Measurements from ENCODE around the gene TRIB2. TPM values are rescaled to one million over a fixed set of nuclear protein-coding genes. Genes with fewer than 3 reads are reported as not detected.

Gene TRIB2
- total RNA-seq, 4 donors from 2014 or later = 29.7 to 61.3 (median 40.6) TPM

- Histone ChIP-seq H3K27ac (no peak overlapping the region), H3K27me3 (no peaks in the 10 kb centered on the region), H3K4me3 (no peak overlapping the region), H3K4me1 (peaks cover 11% of the 10 kb centered on the region), H3K36me3 (no peaks in the 10 kb centered on the region), H3K9me3 (no peaks in the 10 kb centered on the region)
- no peak for TF ChIP-seq EP300 (IDR thresholded peaks at IDR 0.05)
- TF ChIP-seq POLR2AphosphoS5 (IDR thresholded peaks at IDR 0.05) = no peak
- TF ChIP-seq CTCF (IDR thresholded peaks at IDR 0.05) = no peak
- TF ChIP-seq POLR2A (IDR thresholded peaks at IDR 0.05) = no peak
- 45% methylated on average over 4 of the region's 4 CpGs for WGBS
- DNase-seq (ENCODE audit: low spot score in 2 of 2) = no peak
Observed at GRCh38 chr2:12763486-12763885, 46.8 kb downstream of the TRIB2 start.

GRCh38 chr2:12764075-12764730 is 47.5 kb downstream of the TRIB2 start:
- Histone ChIP-seq H3K9me3 (no peaks in the 10 kb centered on the region), H3K36me3 (no peaks in the 10 kb centered on the region), H3K27me3 (no peaks in the 10 kb centered on the region), H3K4me1 (peaks cover 8% of the 10 kb centered on the region), H3K27ac (no peak overlapping the region), H3K4me3 (no peak overlapping the region)
- no peak for DNase-seq (ENCODE audit: low spot score in 2 of 2)
- WGBS = 62% methylated on average over 4 of the region's 4 CpGs
- TF ChIP-seq POLR2AphosphoS5 (IDR thresholded peaks at IDR 0.05) (no peak), EP300 (IDR thresholded peaks at IDR 0.05) (no peak), CTCF (IDR thresholded peaks at IDR 0.05) (no peak), POLR2A (IDR thresholded peaks at IDR 0.05) (no peak)

GRCh38 chr2:12764849-12765605 is 48.3 kb downstream of the TRIB2 start:
- Histone ChIP-seq H3K4me3 (no peak overlapping the region), H3K9me3 (no peaks in the 10 kb centered on the region), H3K27ac (no peak overlapping the region), H3K36me3 (no peaks in the 10 kb centered on the region), H3K27me3 (no peaks in the 10 kb centered on the region), H3K4me1 (no peaks in the 10 kb centered on the region)
- no peak for DNase-seq (ENCODE audit: low spot score in 2 of 2)
- 79% methylated on average over 7 of the region's 7 CpGs for WGBS
- TF ChIP-seq POLR2A (IDR thresholded peaks at IDR 0.05) (no peak), EP300 (IDR thresholded peaks at IDR 0.05) (no peak), POLR2AphosphoS5 (IDR thresholded peaks at IDR 0.05) (no peak), CTCF (IDR thresholded peaks at IDR 0.05) (no peak)

- Histone ChIP-seq H3K27ac (no peak overlapping the region), H3K36me3 (no peaks in the 10 kb centered on the region), H3K27me3 (no peaks in the 10 kb centered on the region), H3K4me3 (no peak overlapping the region), H3K4me1 (no peaks in the 10 kb centered on the region), H3K9me3 (no peaks in the 10 kb centered on the region)
- no peak for DNase-seq (ENCODE audit: low spot score in 2 of 2)
- TF ChIP-seq POLR2AphosphoS5 (IDR thresholded peaks at IDR 0.05) (no peak), POLR2A (IDR thresholded peaks at IDR 0.05) (no peak), CTCF (IDR thresholded peaks at IDR 0.05) (no peak), EP300 (IDR thresholded peaks at IDR 0.05) (no peak)
- WGBS = 85% methylated on average over 11 of the region's 12 CpGs
Observed at GRCh38 chr2:12766421-12766879, 49.7 kb downstream of the TRIB2 start.

GRCh38 chr2:12767541-12767940 is 50.8 kb downstream of the TRIB2 start:
- DNase-seq (ENCODE audit: low spot score in 2 of 2) = no peak
- no peak overlapping the region for H3K27ac ChIP-seq
- no peaks in the 10 kb centered on the region for H3K36me3 ChIP-seq
- no peak overlapping the region for H3K4me3 ChIP-seq
- no peak for TF ChIP-seq POLR2A (IDR thresholded peaks at IDR 0.05)
- 94% methylated on average over 8 of the region's 8 CpGs for WGBS
- no peaks in the 10 kb centered on the region for H3K4me1 ChIP-seq
- no peaks in the 10 kb centered on the region for H3K27me3 ChIP-seq
- no peaks in the 10 kb centered on the region for H3K9me3 ChIP-seq
